ENCODE measurements around the gene EPB41. TPM values are rescaled to one million over a fixed set of nuclear protein-coding genes. Genes with fewer than 3 reads are reported as not detected.

EPB41 gene
- total and polyA plus RNA-seq, 2 of the 8 experiments (the other 6 are each of a cell fraction or from before 2014, with no cell fraction given), result 36.7 to 109 TPM

GRCh38 chr1:29083317-29084195, 169.2 kb downstream of the EPB41 start (continued):
- TF ChIP-seq EGR1 (IDR thresholded peaks at IDR 0.05; ENCODE audit: borderline replicate concordance, low read depth, low read length) (no peak), NRF1 (IDR thresholded peaks at IDR 0.05; ENCODE audit: low read depth, low read length) (no peak), POU5F1 (IDR thresholded peaks at IDR 0.05; ENCODE audit: low read depth, low read length) (no peak), ZNF274 (IDR thresholded peaks at IDR 0.05; ENCODE audit: borderline replicate concordance, extremely low read depth, low read length) (no peak), ASH2L (IDR thresholded peaks at IDR 0.05; ENCODE audit: low read length) (no peak), CEBPB (IDR thresholded peaks at IDR 0.05; ENCODE audit: low read depth, low read length) (no peak), GTF2F1 (IDR thresholded peaks at IDR 0.05; ENCODE audit: borderline replicate concordance, low read depth, low read length) (no peak), NANOG (IDR thresholded peaks at IDR 0.05; ENCODE audit: insufficient read depth, low read depth, low read length, poor library complexity, severe bottlenecking) (no peak), CHD2 (IDR thresholded peaks at IDR 0.05; ENCODE audit: low read length) (no peak), SAP30 (IDR thresholded peaks at IDR 0.05; ENCODE audit: insufficient read depth, insufficient replicate concordance, low read length) (no peak)
